Neural progenitor cell (in vitro differentiated cells): ENCODE measurements around the gene SWT1. TPM values are rescaled to one million over a fixed set of nuclear protein-coding genes. Genes with fewer than 3 reads are reported as not detected.

Experiments
- DNase-seq: peaks from one replicate; pipeline ENCODE4 v3.0.0-alpha.2; 2016; ENCODE audit warnings: low spot score
- H2AFZ ChIP-seq: fragments of 200-600 bp; sonication (generic); replicated peaks from 2 replicates; pipeline ENCODE4 v1.6.1; 2016; ENCODE audit warnings: antibody characterized with exemption
- H3F3A ChIP-seq: fragments of 200-600 bp; sonication (generic); 2 replicates; pipeline ENCODE4 v1.6.1; 2016; ENCODE audit warnings: antibody characterized with exemption, low read depth
- H3K27ac ChIP-seq: fragments of 200-600 bp; sonication (generic); 2 replicates; pipeline ENCODE4 v1.5.1; 2016; ENCODE audit warnings: mild to moderate bottlenecking
- H3K27me3 ChIP-seq: fragments of 200-600 bp; sonication (generic); 2 replicates; pipeline ENCODE4 v1.6.1; 2016; ENCODE audit warnings: mild to moderate bottlenecking, moderate library complexity
- H3K36me3 ChIP-seq: fragments of 200-600 bp; sonication (generic); 2 replicates; pipeline ENCODE4 v1.5.1; 2016
- H3K4me1 ChIP-seq: fragments of 200-600 bp; sonication (generic); 2 replicates; pipeline ENCODE4 v1.6.1; 2016; ENCODE audit warnings: mixed run types
- H3K4me2 ChIP-seq: fragments of 200-600 bp; sonication (generic); 2 replicates; pipeline ENCODE4 v1.6.1; 2016
- H3K4me3 ChIP-seq: fragments of 200-600 bp; sonication (generic); 2 replicates; pipeline ENCODE4 v1.5.1; 2016
- H3K79me2 ChIP-seq: fragments of 200-600 bp; sonication (generic); 2 replicates; pipeline ENCODE4 v1.6.1; 2016; ENCODE audit warnings: low read depth
- H3K9ac ChIP-seq: fragments of 200-600 bp; sonication (generic); 2 replicates; pipeline ENCODE4 v1.6.1; 2016
- H3K9me3 ChIP-seq: fragments of 200-600 bp; sonication (generic); 2 replicates; pipeline ENCODE4 v1.5.1; 2016; ENCODE audit warnings: low read depth
- H4K20me1 ChIP-seq: fragments of 200-600 bp; sonication (generic); 2 replicates; pipeline ENCODE4 v1.6.1; 2016; ENCODE audit warnings: low read depth
- H3K27ac Mint-ChIP-seq: 3 replicates; pipeline ENCODE4 v1.8.0; 2021; ENCODE audit warnings: mixed read lengths
- H3K27me3 Mint-ChIP-seq: 2 replicates; pipeline ENCODE4 v1.8.0; 2022; ENCODE audit warnings: low read depth, mild to moderate bottlenecking, inconsistent platforms, moderate library complexity, mixed read lengths; ENCODE audit not compliant: insufficient read depth
- H3K36me3 Mint-ChIP-seq: 3 replicates; pipeline ENCODE4 v1.8.0; 2021; ENCODE audit warnings: mixed read lengths
- H3K4me1 Mint-ChIP-seq: 3 replicates; pipeline ENCODE4 v1.8.0; 2021; ENCODE audit warnings: mixed read lengths
- H3K4me3 Mint-ChIP-seq: 3 replicates; pipeline ENCODE4 v1.8.0; 2021; ENCODE audit warnings: mild to moderate bottlenecking, moderate library complexity, mixed read lengths
- H3K9me3 Mint-ChIP-seq: 3 replicates; pipeline ENCODE4 v1.8.0; 2020; ENCODE audit warnings: mixed read lengths
- EZH2 ChIP-seq: fragments of 200-600 bp; sonication (generic); IDR thresholded peaks from 2 replicates; pipeline ENCODE4 v1.6.1; 2017; ENCODE audit warnings: antibody characterized with exemption, mild to moderate bottlenecking, moderate library complexity
- EZH2phosphoT487 ChIP-seq: fragments of 200-600 bp; sonication (generic); IDR thresholded peaks from 2 replicates; pipeline ENCODE4 v1.6.1; 2017; ENCODE audit warnings: antibody characterized with exemption
- small RNA-seq: library from RNA; depleted of rRNA; stranded (forward); fragments of <200 nt; gene quantifications from one replicate; pipeline ENCODE3, GENCODE V24; 2015
- total RNA-seq: library from RNA; depleted of rRNA; stranded (reverse); fragments of >200 nt; gene quantifications from 2 replicates; pipeline ENCODE4 v1.2.3, GENCODE V29; 2015; ENCODE audit warnings: low replicate concordance
- TF ChIP-seq, protein P1 (sequence below): fragments of 200-600 bp; sonication (generic); IDR thresholded peaks from 2 replicates; pipeline ENCODE4 v1.5.1; 2017; ENCODE audit warnings: antibody characterized with exemption, mild to moderate bottlenecking

Gene SWT1
- total RNA-seq, 1 donor from 2014 or later: 12.4 TPM

GRCh38 chr1:185337246-185337645, 180.3 kb downstream of the SWT1 start:
- H3K9me3 Mint-ChIP-seq: peaks cover 4% of the 10 kb centered on the region
- Histone ChIP-seq H3K79me2 (no peaks in the 10 kb centered on the region), H3K4me3 (no peak overlapping the region), H3K9me3 (no peaks in the 10 kb centered on the region), H3F3A (no peaks in the 10 kb centered on the region), H3K27ac (no peak overlapping the region), H3K4me1 (no peaks in the 10 kb centered on the region), H3K4me2 (no peak overlapping the region), H3K36me3 (no peaks in the 10 kb centered on the region), H3K27me3 (no peaks in the 10 kb centered on the region), H3K9ac (no peak overlapping the region), H4K20me1 (no peaks in the 10 kb centered on the region), H2AFZ (no peak overlapping the region)
- peaks cover 3% of the 10 kb centered on the region for H3K36me3 Mint-ChIP-seq
- TF ChIP-seq EZH2phosphoT487 (no peak), EZH2 (no peak)
- TF ChIP-seq, protein P1, sequence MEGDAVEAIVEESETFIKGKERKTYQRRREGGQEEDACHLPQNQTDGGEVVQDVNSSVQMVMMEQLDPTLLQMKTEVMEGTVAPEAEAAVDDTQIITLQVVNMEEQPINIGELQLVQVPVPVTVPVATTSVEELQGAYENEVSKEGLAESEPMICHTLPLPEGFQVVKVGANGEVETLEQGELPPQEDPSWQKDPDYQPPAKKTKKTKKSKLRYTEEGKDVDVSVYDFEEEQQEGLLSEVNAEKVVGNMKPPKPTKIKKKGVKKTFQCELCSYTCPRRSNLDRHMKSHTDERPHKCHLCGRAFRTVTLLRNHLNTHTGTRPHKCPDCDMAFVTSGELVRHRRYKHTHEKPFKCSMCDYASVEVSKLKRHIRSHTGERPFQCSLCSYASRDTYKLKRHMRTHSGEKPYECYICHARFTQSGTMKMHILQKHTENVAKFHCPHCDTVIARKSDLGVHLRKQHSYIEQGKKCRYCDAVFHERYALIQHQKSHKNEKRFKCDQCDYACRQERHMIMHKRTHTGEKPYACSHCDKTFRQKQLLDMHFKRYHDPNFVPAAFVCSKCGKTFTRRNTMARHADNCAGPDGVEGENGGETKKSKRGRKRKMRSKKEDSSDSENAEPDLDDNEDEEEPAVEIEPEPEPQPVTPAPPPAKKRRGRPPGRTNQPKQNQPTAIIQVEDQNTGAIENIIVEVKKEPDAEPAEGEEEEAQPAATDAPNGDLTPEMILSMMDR: no peak
- H3K27ac Mint-ChIP-seq: no peak overlapping the region
- DNase-seq: no peak
- no peak overlapping the region for H3K4me3 Mint-ChIP-seq
- no peaks in the 10 kb centered on the region for H3K27me3 Mint-ChIP-seq
- peaks cover 8% of the 10 kb centered on the region for H3K4me1 Mint-ChIP-seq

GRCh38 chr1:185338719-185339622, 182.0 kb downstream of the SWT1 start:
- DNase-seq: no peak
- H3K9me3 ChIP-seq: no peaks in the 10 kb centered on the region

GRCh38 chr1:185341196-185341781, 184.3 kb downstream of the SWT1 start:
- TF ChIP-seq EZH2: no peak
- no peak for TF ChIP-seq EZH2phosphoT487
- TF ChIP-seq, protein P1: no peak
- no peaks in the 10 kb centered on the region for H3K36me3 Mint-ChIP-seq
- H3K27me3 Mint-ChIP-seq: no peaks in the 10 kb centered on the region
- no peak overlapping the region for H3K27ac ChIP-seq
- no peaks in the 10 kb centered on the region for H4K20me1 ChIP-seq
- H3K4me3 Mint-ChIP-seq: no peak overlapping the region
- no peak overlapping the region for H3K4me2 ChIP-seq
- H3K27ac Mint-ChIP-seq: no peak overlapping the region
- no peaks in the 10 kb centered on the region for H3F3A ChIP-seq
- H3K36me3 ChIP-seq: no peaks in the 10 kb centered on the region
- peaks cover 4% of the 10 kb centered on the region for H3K9me3 Mint-ChIP-seq
- no peak for DNase-seq
- H3K27me3 ChIP-seq: no peaks in the 10 kb centered on the region
- H3K4me3 ChIP-seq: no peak overlapping the region
- H3K9me3 ChIP-seq: no peaks in the 10 kb centered on the region
- H3K9ac ChIP-seq: no peak overlapping the region
- H3K4me1 ChIP-seq: no peaks in the 10 kb centered on the region
- H3K4me1 Mint-ChIP-seq: peaks cover 9% of the 10 kb centered on the region
- H2AFZ ChIP-seq: no peak overlapping the region
- no peaks in the 10 kb centered on the region for H3K79me2 ChIP-seq

More at GRCh38 chr1:185338719-185339622, 182.0 kb downstream of the SWT1 start:
- Histone ChIP-seq H3K36me3 (no peaks in the 10 kb centered on the region), H3K4me2 (no peak overlapping the region), H2AFZ (no peak overlapping the region), H3K79me2 (no peaks in the 10 kb centered on the region), H3F3A (no peaks in the 10 kb centered on the region), H3K27ac (no peak overlapping the region), H3K9ac (no peak overlapping the region), H4K20me1 (no peaks in the 10 kb centered on the region), H3K27me3 (no peaks in the 10 kb centered on the region), H3K4me1 (no peaks in the 10 kb centered on the region), H3K4me3 (no peak overlapping the region)
- no peak overlapping the region for H3K27ac Mint-ChIP-seq
- H3K36me3 Mint-ChIP-seq: peaks cover 3% of the 10 kb centered on the region
- H3K4me3 Mint-ChIP-seq: no peak overlapping the region
- no peaks in the 10 kb centered on the region for H3K27me3 Mint-ChIP-seq
- peaks cover 4% of the 10 kb centered on the region for H3K9me3 Mint-ChIP-seq
- H3K4me1 Mint-ChIP-seq: peaks cover 12% of the 10 kb centered on the region
- TF ChIP-seq EZH2phosphoT487 (no peak), EZH2 (no peak)
- TF ChIP-seq, protein P1: no peak

Small RNA genes within 50 kb of the gene (small RNA-seq; reads per million reads assigned to genes)
- gene RF00019: not detected

Other genes starting within 250 kb of the SWT1 start
- 0.15 and 0.36 TPM in 2 replicates for gene NIBAN1, start 182.7 kb upstream of the SWT1 start, total RNA-seq
- 54.5 and 81.2 TPM in 2 replicates for gene RNF2, start 111.6 kb upstream of the SWT1 start, total RNA-seq
- 41.2 and 58.9 TPM in 2 replicates for gene TRMT1L, start 214 bp upstream of the SWT1 start, total RNA-seq
- 136 and 193 TPM in 2 replicates for gene IVNS1ABP, start 160.1 kb downstream of the SWT1 start, total RNA-seq